IMR-90 (cell line): ENCODE data around the gene BMERB1. TPM values are rescaled to one million over a fixed set of nuclear protein-coding genes. Genes with fewer than 3 reads are reported as not detected.
"Not testable (repeated sequence)": the region's sequence is repeated elsewhere in the genome, so short reads cannot be mapped to it uniquely, and the experiment has no call there.

Experiments
- ATAC-seq: fragments of 200-7000 bp; cut with Tn5 transposase; 2 replicates; pipeline ENCODE4 v1.9.1; 2020; ENCODE audit warnings: low read depth, mild to moderate bottlenecking, moderate library complexity
- BruUV-seq: library from RNA; stranded (reverse); fragments of 400-500 nt; replicated peaks from 2 replicates; lab custom pipeline; 2021; lab: Mats Ljungman, UMichigan
- CTCF ChIA-PET: fragments of 300-600 bp; formaldehyde crosslinking; extraction: SDS; loops from one replicate; lab custom pipeline; 2021; ENCODE audit warnings: antibody characterized with exemption; lab: Yijun Ruan, JAX
- POLR2A ChIA-PET: fragments of 300-600 bp; sonication (Branson Sonifier 250); formaldehyde crosslinking; loops from one replicate; lab custom pipeline; 2022; ENCODE audit warnings: antibody characterized with exemption; ENCODE audit not compliant: unreplicated experiment; lab: Charles Lee
- DNase-seq: peaks from one replicate; pipeline ENCODE4 v3.0.0; 2013
- H2AFZ ChIP-seq: replicated peaks from 2 replicates; pipeline ENCODE3; 2013; ENCODE audit warnings: low read length, mild to moderate bottlenecking; ENCODE audit not compliant: poor library complexity
- H2AK5ac ChIP-seq: 2 replicates; pipeline ENCODE4 v1.6.1; 2013; ENCODE audit warnings: low read depth, low read length, inconsistent platforms
- H2AK9ac ChIP-seq: replicated peaks from 2 replicates; pipeline ENCODE3; 2013; ENCODE audit warnings: mild to moderate bottlenecking, low read depth, low read length, moderate library complexity; ENCODE audit not compliant: poor library complexity
- H2BK120ac ChIP-seq: 2 replicates; pipeline ENCODE4 v1.6.1; 2013; ENCODE audit warnings: low read depth, low read length, inconsistent platforms
- H2BK15ac ChIP-seq: 3 replicates; pipeline ENCODE4 v1.6.1; 2013; ENCODE audit warnings: low read depth, low read length, inconsistent platforms
- H2BK20ac ChIP-seq: 2 replicates; pipeline ENCODE4 v1.6.1; 2013; ENCODE audit warnings: low read depth, mild to moderate bottlenecking, inconsistent platforms, low read length, moderate library complexity
- H2BK5ac ChIP-seq: 2 replicates; pipeline ENCODE4 v1.6.1; 2013; ENCODE audit warnings: mild to moderate bottlenecking, low read depth, low read length, inconsistent platforms; ENCODE audit not compliant: poor library complexity, severe bottlenecking
- H3K14ac ChIP-seq: replicated peaks from 2 replicates; pipeline ENCODE4 v1.6.1; 2013; ENCODE audit warnings: low read depth, low read length, inconsistent platforms
- H3K18ac ChIP-seq: 2 replicates; pipeline ENCODE4 v1.6.1; 2013; ENCODE audit warnings: low read depth, low read length, control low read depth
- H3K23ac ChIP-seq: 2 replicates; pipeline ENCODE4 v1.6.1; 2013; ENCODE audit warnings: low read depth, low read length, inconsistent platforms
- H3K27ac ChIP-seq: 2 replicates; pipeline ENCODE4 v1.5.1; 2013; ENCODE audit warnings: mild to moderate bottlenecking, control low read depth, low read length; ENCODE audit not compliant: insufficient read depth
- H3K27me3 ChIP-seq: 2 replicates; pipeline ENCODE4 v1.6.1; 2013; ENCODE audit warnings: low read length; ENCODE audit not compliant: control insufficient read depth, insufficient read depth
- H3K36me3 ChIP-seq: 2 replicates; pipeline ENCODE4 v1.6.1; 2013; ENCODE audit warnings: low read length, mixed read lengths; ENCODE audit not compliant: control insufficient read depth, insufficient read depth
- H3K4ac ChIP-seq: 2 replicates; pipeline ENCODE4 v1.6.1; 2013; ENCODE audit warnings: low read depth, low read length, inconsistent platforms
- H3K4me1 ChIP-seq: 2 replicates; pipeline ENCODE4 v1.6.1; 2013; ENCODE audit warnings: low read length, mixed read lengths; ENCODE audit not compliant: control insufficient read depth, insufficient read depth
- H3K4me2 ChIP-seq: 2 replicates; pipeline ENCODE4 v1.6.1; 2013; ENCODE audit warnings: low read depth, mild to moderate bottlenecking, control low read depth, low read length, moderate library complexity
- H3K4me3 ChIP-seq: 2 replicates; pipeline ENCODE4 v1.5.1; 2013; ENCODE audit warnings: low read depth, mild to moderate bottlenecking, control low read depth, low read length, moderate library complexity; ENCODE audit not compliant: insufficient read depth
- H3K56ac ChIP-seq: 2 replicates; pipeline ENCODE4 v1.6.1; 2013; ENCODE audit warnings: low read length, inconsistent platforms; ENCODE audit not compliant: insufficient read depth; ENCODE audit errors: extremely low read depth
- H3K79me1 ChIP-seq, 2 experiments: 2 replicates each; pipeline ENCODE4 v1.6.1; 2013; ENCODE audit warnings: low read length in 2 of 2, inconsistent platforms in 1 of 2, low read depth in 1 of 2
- H3K9ac ChIP-seq: 2 replicates; pipeline ENCODE4 v1.6.1; 2013; ENCODE audit warnings: low read depth, low read length, control low read depth
- H3K9me1 ChIP-seq: 2 replicates; pipeline ENCODE4 v1.6.1; 2013; ENCODE audit warnings: low read length, inconsistent platforms; ENCODE audit not compliant: insufficient read depth
- H3K9me3 ChIP-seq: 2 replicates; pipeline ENCODE4 v1.6.1; 2013; ENCODE audit warnings: low read length; ENCODE audit not compliant: control insufficient read depth, insufficient read depth
- H4K20me1 ChIP-seq: 2 replicates; pipeline ENCODE4 v1.6.1; 2013; ENCODE audit warnings: low read length, inconsistent platforms; ENCODE audit not compliant: insufficient read depth
- H4K5ac ChIP-seq: 2 replicates; pipeline ENCODE4 v1.6.1; 2013; ENCODE audit warnings: mild to moderate bottlenecking, low read depth, low read length, control low read depth
- H4K8ac ChIP-seq, 2 experiments: 2 replicates each; pipeline ENCODE4 v1.6.1; 2013; ENCODE audit warnings: low read depth in 2 of 2, low read length in 2 of 2, control low read depth in 1 of 2, inconsistent platforms in 1 of 2
- H4K91ac ChIP-seq: 2 replicates; pipeline ENCODE4 v1.6.1; 2013; ENCODE audit warnings: low read depth, low read length, inconsistent platforms; ENCODE audit not compliant: insufficient read depth
- BHLHE40 ChIP-seq: fragments of 150-350 bp; IDR thresholded peaks from 2 replicates; pipeline ENCODE4 v1.6.1; 2016; ENCODE audit warnings: mild to moderate bottlenecking, low read depth, low read length
- ELK1 ChIP-seq: fragments of 150-350 bp; IDR thresholded peaks from 2 replicates; pipeline ENCODE4 v1.6.1; 2016; ENCODE audit warnings: low read depth, mild to moderate bottlenecking, low read length, moderate library complexity, borderline replicate concordance
- FOS ChIP-seq: fragments of 150-350 bp; IDR thresholded peaks from 2 replicates; pipeline ENCODE4 v1.6.1; 2016; ENCODE audit warnings: low read depth, low read length
- NFE2L2 ChIP-seq: fragments of 150-350 bp; IDR thresholded peaks from 2 replicates; pipeline ENCODE4 v1.6.1; 2016; ENCODE audit warnings: low read depth, mild to moderate bottlenecking, low read length
- POLR2A ChIP-seq: IDR thresholded peaks from 2 replicates; pipeline ENCODE4 v1.6.1; 2012; ENCODE audit warnings: mild to moderate bottlenecking, low read depth, low read length
- RFX5 ChIP-seq: IDR thresholded peaks from 2 replicates; pipeline ENCODE4 v1.8.0; 2012; ENCODE audit warnings: low read depth, mild to moderate bottlenecking, low read length, moderate library complexity
- WGBS, 2 experiments: methylation state at CpG; one replicate each; pipeline versions ENCODE4 v1.1.5 to v1.1.7; 2013; ENCODE audit warnings: missing lambda C conversion rate in 2 of 2; ENCODE audit not compliant: insufficient read length in 1 of 2; ENCODE audit errors: extremely low coverage in 2 of 2; 5-methylcytosine and 5-hydroxymethylcytosine counted together
- dilution Hi-C: fragments of 300-500 bp; cut with HindIII; formaldehyde crosslinking; loops from one replicate; pipeline ENCODE4 v1.14.3; 2018; ENCODE audit warnings: low sequenced_read_pairs; ENCODE audit not compliant: unreplicated experiment
- in situ Hi-C: fragments of 300-500 bp; cut with MboI; formaldehyde crosslinking; loops from 3 replicates; pipeline ENCODE4 v1.14.3; 2019; ENCODE audit warnings: low sequenced_read_pairs, inconsistent platforms, mixed read lengths
- intact Hi-C: fragments of 100-400 bp; cut with micrococcal nuclease; formaldehyde crosslinking; loops from 2 replicates; pipeline ENCODE4 v1.10.0; 2022
- polyA plus RNA-seq, 3 experiments: library from polyadenylated mRNA; depleted of rRNA; stranded (reverse); fragments of >200 nt; gene quantifications; 2 replicates each; pipeline ENCODE4 v1.2.3, GENCODE V29; 2012; ENCODE audit warnings: low replicate concordance in 1 of 3
- total RNA-seq: library from RNA; depleted of rRNA; stranded (reverse); fragments of >200 nt; gene quantifications from 2 replicates; pipeline ENCODE4 v1.2.3, GENCODE V29; 2012
- TF ChIP-seq, protein P1 (sequence below): conservative IDR thresholded peaks from 2 replicates; pipeline ENCODE4 v1.5.1; 2012; ENCODE audit warnings: mild to moderate bottlenecking, low read depth, low read length, improper control_type of control experiment

BMERB1 gene
- total and polyA plus RNA-seq, 2 of the 4 experiments (the other 2 are of a cell fraction), result 22.6 to 32.9 TPM

- Histone ChIP-seq H3K9me1 (no peaks in the 10 kb centered on the region), H3K23ac (no peak overlapping the region), H2BK15ac (no peak overlapping the region), H2AFZ (no peak overlapping the region), H3K36me3 (no peaks in the 10 kb centered on the region), H3K14ac (no peak overlapping the region), H2AK9ac (no peak overlapping the region), H3K18ac (no peak overlapping the region), H3K79me1 (no peaks in the 10 kb centered on the region), H4K91ac (no peak overlapping the region), H3K27ac (no peak overlapping the region), H3K4me3 (no peak overlapping the region), H2BK5ac (no peak overlapping the region), H2AK5ac (no peak overlapping the region), H2BK20ac (no peak overlapping the region), H4K5ac (no peak overlapping the region), H3K27me3 (no peaks in the 10 kb centered on the region), H3K56ac (no peak overlapping the region), H3K9ac (no peak overlapping the region), H3K9me3 (no peaks in the 10 kb centered on the region), H3K4me2 (no peak overlapping the region), H3K4me1 (no peaks in the 10 kb centered on the region), H3K4ac (no peak overlapping the region), H2BK120ac (no peak overlapping the region), H4K20me1 (no peaks in the 10 kb centered on the region), H4K8ac (no peak overlapping the region)
- no peak for ATAC-seq
- dilution Hi-C loops, result no loop called here
- TF ChIP-seq NFE2L2 (no peak), POLR2A (no peak), RFX5 (no peak), FOS (no peak), ELK1 (no peak), BHLHE40 (no peak)
- TF ChIP-seq, protein P1, sequence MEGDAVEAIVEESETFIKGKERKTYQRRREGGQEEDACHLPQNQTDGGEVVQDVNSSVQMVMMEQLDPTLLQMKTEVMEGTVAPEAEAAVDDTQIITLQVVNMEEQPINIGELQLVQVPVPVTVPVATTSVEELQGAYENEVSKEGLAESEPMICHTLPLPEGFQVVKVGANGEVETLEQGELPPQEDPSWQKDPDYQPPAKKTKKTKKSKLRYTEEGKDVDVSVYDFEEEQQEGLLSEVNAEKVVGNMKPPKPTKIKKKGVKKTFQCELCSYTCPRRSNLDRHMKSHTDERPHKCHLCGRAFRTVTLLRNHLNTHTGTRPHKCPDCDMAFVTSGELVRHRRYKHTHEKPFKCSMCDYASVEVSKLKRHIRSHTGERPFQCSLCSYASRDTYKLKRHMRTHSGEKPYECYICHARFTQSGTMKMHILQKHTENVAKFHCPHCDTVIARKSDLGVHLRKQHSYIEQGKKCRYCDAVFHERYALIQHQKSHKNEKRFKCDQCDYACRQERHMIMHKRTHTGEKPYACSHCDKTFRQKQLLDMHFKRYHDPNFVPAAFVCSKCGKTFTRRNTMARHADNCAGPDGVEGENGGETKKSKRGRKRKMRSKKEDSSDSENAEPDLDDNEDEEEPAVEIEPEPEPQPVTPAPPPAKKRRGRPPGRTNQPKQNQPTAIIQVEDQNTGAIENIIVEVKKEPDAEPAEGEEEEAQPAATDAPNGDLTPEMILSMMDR, result no peak
- DNase-seq, result no peak
- in situ Hi-C loops, result no loop called here
- intact Hi-C loops, result no loop called here
- ChIA-PET CTCF (no interaction called here), POLR2A (no interaction called here)
- BruUV-seq, result no TSS peak
- 95% methylated on average over 3 of the region's 4 CpGs; no CpG with 5 or more reads in 1 of the 2 experiments for whole genome bisulfite sequencing, 2 experiments
These were observed 29.6 kb upstream of the BMERB1 start for GRCh38 chr16:15404792-15405191.

DNA sequence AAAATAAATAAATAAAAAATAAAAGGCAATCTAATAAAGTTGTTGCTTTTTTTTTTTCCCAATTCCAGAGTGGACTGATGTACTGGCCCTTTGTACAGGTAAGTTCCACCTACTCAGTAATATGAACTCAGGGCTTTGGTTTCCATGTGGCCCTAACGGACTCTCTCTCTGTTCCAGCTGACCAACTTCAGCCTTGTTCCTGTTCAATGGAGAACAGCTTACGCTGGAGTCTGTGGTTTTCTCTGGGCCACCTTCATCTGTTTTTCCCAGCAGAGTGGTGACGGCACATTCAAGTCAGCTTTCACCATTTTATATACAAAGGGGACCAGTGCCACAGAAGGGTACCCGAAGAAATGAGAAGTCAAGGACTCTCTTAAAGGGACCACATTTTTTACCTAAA is 26.6 kb upstream of the BMERB1 start:
- H3K27ac ChIP-seq, H3K4me1 ChIP-seq, H2BK5ac ChIP-seq, CTCF ChIA-PET, H3K56ac ChIP-seq, dilution Hi-C loops, H2AK9ac ChIP-seq, in situ Hi-C loops, H2BK20ac ChIP-seq, H2BK15ac ChIP-seq, H3K79me1 ChIP-seq, POLR2A ChIA-PET, H3K14ac ChIP-seq, H4K20me1 ChIP-seq, H3K9ac ChIP-seq, H2BK120ac ChIP-seq, H3K4me3 ChIP-seq, H4K8ac ChIP-seq, H3K36me3 ChIP-seq, intact Hi-C loops, H3K9me3 ChIP-seq, H3K9me1 ChIP-seq, H3K4me2 ChIP-seq, H2AFZ ChIP-seq, H3K18ac ChIP-seq, H3K4ac ChIP-seq, H4K91ac ChIP-seq, H4K5ac ChIP-seq, H2AK5ac ChIP-seq, BruUV-seq, ATAC-seq, H3K23ac ChIP-seq, DNase-seq, H3K27me3 ChIP-seq: not testable (repeated sequence)
- WGBS, 2 experiments, result 88% methylated on average over 1 of the region's 4 CpGs; no CpG with 5 or more reads in 1 of the 2 experiments
